NCI-H1436 treated with DMSO at 0.1 percent for 48 hours (cell line): ENCODE data around the gene KCNG1.

Experiments
- DNase-seq: peaks from one replicate; lab custom pipeline; 2025; lab: John Stamatoyannopoulos, UW

KCNG1 gene

DNA sequence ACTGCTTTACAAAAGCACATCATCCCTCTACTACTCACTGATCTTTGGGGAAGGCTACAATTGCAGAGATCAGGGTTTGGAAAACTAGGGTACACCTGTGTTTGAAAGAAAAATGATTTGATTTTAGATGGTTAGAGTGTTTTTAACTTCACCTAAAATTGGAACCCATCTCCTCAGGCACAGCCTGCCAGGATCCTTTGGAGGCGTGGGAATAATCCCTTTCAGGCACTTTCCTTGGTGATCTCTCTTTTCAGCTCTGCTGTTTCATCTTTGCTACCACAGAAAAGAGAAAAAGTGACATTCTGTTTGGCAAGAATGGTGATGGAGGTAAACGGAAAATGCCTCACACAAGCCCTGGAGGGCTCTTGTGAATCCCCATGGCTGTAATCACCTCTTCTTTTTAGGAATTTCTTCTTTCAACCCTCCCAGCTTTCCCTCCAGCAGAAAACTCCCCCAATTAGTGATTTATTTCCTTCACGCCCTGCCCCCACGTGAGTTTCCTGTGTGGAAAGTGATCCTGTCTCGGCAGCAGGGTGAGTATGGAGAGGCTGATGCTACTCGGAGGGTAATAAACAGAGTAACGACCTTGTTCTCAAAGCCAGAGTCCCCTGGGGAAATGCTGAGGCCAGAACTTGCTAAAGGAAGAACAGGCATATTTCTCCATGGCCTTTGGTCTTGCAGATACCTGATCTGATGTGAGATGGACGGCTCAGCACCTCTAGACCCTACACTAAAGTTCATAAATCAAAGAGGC lies 9.2 kb downstream of the KCNG1 start:
- DNase-seq = no peak

DNA sequence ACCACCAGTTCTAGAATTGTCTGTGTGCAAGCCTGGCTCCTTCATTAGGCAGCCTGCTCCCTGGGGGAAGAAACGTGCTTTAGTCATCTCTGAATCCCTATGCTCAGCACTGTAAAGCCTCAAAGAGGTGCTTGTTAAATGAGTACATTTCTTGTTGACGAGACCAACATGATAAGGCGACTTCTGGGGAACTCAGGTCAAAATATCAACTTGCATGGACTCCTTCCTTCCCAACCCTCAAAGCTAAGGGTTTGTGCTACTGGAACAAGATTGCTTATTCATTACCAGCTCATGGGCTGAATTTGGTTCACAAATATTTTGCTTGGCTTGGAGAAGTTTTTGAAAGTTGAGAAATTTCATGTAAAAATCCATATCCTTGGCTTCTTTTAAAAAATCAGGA lies 10.6 kb downstream of the KCNG1 start:
- no peak for DNase-seq

DNA sequence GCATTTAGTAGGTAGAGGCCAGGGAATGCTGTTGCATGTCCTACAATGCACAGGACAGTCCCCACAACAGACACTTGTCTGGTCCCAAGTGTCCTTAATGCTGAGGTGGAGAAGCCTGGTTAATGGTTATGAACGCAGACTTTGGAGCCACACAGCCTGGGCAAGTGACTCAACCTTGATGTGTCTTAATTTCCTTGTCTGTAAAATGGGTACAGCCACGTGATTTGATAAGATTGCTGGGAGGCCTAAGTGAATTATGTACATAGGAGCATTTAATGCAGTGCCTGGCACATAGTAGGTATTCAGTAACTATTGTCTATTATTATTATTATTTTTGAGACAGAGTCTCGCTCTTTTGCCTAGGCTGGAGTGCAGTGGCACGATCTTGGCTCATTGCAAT lies 11.4 kb downstream of the KCNG1 start:
- no peak for DNase-seq

DNA sequence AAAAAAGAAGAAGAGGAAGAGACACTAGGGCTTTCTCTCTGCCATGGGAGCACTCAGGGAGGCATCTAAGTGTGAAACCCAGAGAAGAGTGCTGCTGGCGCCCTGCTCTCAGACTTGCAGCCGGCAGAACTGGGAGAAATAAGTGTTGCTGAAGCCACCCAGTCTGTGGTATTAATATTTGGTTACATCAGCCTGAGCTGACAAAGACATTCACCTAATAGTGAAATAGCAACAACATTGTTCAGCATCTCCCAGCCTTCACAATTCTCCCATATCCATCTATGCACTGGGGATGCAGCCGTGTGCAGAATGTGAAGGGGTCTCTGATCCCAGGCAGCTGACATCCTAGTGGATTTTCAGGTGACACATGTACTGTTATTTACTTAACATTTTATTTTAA lies 12.0 kb downstream of the KCNG1 start:
- no peak for DNase-seq

DNA sequence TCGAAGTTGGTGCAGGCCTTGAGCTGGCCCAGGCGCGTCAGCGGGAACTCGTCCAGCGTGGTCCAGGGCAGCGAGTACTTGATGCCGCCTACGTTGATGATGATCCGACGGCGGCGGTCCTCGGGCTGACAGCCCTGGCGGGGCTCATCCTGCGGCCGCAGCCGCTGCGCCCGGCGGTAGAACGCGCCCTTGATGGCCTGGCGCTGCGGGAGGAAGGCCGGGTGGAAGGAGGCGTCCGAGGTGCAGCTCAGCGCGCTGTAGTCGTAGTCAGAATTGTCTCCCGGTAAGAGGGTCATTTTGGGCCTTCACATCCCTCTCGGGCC lies 12.9 kb downstream of the KCNG1 start:
- DNase-seq = no peak

DNA sequence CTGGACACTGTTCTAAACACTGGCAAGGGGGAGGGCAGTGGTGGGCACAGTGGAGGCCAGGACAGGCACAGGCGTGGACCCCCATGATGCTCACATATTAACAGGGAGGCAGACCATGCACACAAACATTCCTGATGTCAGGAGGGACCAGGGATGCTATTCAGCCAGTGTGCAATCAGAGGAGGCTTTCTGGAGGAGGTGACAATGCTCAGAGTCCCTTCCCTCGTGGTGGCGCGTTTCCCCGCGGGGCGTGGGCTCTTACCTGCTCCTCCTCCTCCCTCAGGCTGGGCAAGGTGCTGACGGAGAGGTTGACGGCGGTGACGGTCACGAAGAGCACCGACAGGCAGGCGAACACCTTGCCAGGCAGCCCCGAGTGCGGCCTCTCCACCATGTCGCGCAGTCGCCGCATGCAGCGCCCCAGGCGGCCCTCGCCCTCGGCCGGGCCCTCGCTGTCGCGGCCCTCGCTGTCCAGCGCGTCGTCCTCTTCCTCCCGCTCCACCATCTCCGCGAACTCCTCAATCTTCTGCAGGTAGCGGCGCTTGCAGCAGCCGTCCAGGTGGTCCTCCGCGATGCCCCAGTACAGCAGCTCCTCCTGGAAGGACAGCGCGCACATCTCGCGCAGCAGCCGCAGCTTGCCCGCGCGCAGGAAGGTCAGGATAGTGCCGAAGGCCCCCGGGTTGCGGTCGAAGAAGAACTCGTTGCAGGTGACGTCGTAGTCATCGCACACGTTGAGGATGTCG lies 13.4 kb downstream of the KCNG1 start:
- no peak for DNase-seq

DNA sequence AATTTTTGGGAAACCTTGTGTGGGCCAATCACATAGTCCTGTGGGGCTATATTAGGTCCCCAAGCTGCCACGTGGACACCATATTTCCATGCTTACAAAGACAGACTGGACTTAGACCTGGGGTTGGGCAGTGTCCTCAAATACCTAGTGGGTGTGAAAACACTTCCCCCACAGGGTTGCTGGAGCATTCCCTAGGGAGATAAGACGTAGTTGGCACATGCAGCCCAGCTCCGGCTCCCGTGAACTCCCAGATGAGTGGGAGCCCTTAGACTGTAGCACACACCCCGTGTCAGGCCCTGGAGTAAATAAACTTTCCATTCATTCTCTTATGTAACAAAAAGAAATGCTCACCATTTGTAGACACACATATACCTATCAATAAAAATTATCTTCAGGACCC lies 14.2 kb downstream of the KCNG1 start:
- DNase-seq = no peak

DNA sequence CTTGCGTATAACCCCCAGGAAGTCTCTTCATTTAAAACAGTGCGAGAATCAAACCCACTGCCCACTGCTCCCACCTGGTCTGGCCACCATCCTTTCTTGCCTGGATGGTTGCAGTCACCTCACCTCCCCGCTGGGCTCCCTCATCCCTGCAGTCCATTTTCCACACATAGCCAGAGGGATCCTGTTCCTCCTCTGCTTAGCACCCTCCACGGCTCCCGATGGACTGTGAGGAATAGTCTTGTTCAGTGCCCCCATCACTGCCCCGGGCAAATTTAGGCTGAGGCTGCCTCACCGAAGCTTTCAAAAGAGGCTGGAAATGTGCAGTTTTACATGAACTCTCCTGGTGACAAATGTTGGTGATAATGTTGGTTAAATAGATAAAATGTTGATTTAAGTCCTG lies 17.7 kb downstream of the KCNG1 start:
- no peak for DNase-seq

DNA sequence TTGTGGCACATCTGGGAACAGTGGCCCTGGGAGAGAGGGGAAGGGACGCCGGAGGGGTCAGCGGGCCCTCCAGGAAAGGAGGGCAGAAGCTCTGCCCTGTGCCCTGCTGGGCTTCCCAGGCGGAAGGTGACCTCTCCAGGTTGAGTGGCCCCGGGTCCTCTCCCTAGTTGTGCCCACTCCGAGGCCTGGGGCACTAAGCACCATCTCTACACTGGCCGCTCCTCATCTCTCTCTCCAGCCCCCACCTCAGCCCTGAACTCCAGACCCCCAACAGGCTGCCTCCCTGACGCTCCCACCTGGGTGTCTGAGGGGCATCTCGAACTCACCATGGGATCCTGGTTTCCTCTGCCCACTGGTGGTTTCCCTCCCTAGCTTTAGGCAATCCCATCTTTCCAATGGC lies 18.1 kb downstream of the KCNG1 start:
- DNase-seq = no peak

DNA sequence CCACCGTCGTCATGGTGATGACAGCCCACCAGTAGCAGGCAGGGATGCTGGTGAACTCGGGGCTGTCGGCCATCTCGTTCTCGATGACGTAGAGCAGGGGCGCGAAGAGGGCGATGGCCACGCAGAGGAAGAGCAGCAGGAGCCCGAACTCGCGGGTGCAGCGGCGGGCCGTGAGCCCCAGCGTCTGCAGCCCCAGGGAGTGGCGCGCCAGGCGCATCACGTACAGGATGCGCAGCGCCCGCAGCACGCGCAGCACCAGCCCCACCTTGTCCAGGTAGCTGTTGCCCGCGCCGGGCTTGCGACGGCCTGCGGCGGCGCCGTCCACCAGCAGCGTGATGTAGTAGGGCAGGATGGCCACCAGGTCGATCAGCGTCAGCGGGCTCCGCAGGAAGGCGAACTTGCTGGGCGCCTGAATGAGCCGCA lies 18.6 kb downstream of the KCNG1 start:
- DNase-seq = no peak

DNA sequence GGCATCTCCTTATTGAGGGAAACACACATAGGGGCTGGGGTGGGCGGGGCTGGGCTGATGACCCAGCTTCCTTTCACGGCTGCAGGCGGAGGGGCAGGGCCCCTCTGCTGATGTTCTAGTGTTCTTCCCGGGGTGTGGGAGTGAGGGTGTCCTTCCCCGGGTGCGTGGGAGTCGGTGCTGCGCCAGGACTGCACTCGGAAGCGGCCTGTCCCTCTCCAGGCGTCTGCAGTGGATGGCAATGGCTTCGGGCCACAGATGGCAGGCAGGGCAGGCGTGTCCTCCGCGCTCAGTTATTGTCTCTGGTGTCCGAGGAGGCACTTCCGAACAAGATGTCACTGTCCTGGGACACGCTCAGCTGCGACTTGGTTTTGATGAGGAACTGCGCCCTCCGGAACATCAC lies 19.2 kb downstream of the KCNG1 start:
- DNase-seq = no peak

DNA sequence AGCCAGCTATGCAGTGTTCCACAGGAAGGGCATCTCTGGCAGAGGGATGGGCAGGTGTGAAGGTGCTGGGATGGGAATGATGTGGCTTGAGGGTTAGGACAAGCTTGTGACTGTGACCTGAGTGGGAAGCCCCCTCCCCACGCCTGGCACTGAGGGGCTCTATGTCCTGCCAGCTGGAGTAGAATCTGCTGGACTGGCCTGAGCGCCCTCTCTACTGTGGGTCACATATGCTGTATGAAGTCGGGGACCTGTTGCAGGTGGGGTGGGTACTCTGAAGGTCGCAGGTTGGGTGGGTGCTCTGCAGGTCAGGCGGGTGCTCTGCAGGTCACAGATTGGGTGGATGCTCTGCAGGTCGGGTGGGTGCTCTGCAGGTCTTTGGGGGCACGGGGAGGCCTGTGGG lies 20.3 kb downstream of the KCNG1 start:
- no peak for DNase-seq

DNA sequence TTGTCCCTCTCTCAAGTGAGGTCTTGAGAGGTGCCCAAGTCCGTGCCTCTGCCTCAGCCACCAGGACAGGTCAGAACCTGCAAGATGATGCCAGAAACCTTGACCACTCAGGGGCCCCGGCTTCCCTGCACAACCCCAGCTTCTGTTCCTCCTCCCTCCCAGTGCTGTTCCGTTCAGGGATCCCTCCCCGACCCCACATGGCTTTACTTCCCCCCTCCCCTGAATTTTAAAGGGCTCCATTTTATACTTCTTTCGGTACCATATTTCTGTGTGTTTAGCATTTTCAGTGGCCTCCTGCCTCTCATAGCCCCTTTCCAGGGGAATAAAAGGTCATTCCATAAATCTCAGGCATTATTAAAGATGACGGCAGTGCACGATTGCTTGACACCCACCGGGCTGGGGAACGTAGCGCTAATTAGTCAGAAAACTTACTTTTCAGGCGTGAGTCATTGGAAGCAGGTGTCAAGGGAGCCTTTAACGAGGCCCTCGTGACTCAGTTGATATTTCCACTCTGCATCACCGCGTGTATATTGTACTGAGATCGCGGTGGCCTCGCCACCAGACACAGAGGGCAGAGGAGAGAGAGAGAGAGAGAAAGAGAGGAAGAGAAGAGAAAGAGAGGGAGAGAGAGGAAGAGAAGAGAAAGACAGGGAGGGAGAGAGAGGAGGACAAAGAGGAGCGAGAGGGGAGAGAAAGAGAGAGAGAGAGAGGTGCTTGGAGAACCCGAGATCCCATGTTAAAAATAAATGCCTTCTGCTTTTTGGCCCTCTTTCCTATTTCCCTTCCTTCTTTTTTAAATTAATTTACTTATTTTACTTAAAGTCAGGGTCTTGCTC lies 21.3 kb downstream of the KCNG1 start:
- no peak for DNase-seq

DNA sequence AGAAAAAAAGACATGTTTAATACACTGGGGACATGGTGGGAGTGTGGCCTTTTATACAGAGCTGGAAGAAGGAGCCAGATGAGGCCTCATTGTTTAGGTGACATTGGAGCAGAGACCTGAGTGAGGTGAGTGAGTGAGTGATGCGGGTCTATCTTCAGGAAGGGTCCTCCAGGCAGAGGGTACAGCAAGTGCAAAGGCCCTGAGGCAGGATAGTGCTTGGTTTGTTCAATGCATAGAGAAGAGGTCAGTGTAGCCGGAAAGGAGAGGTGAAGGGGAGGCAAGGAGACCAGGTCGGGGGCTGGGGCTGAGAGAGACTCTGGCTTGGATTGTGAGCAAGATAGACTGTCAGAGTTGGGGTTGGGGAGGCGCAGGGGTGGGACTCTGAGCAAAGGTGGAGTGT lies 23.6 kb downstream of the KCNG1 start:
- DNase-seq = no peak

DNA sequence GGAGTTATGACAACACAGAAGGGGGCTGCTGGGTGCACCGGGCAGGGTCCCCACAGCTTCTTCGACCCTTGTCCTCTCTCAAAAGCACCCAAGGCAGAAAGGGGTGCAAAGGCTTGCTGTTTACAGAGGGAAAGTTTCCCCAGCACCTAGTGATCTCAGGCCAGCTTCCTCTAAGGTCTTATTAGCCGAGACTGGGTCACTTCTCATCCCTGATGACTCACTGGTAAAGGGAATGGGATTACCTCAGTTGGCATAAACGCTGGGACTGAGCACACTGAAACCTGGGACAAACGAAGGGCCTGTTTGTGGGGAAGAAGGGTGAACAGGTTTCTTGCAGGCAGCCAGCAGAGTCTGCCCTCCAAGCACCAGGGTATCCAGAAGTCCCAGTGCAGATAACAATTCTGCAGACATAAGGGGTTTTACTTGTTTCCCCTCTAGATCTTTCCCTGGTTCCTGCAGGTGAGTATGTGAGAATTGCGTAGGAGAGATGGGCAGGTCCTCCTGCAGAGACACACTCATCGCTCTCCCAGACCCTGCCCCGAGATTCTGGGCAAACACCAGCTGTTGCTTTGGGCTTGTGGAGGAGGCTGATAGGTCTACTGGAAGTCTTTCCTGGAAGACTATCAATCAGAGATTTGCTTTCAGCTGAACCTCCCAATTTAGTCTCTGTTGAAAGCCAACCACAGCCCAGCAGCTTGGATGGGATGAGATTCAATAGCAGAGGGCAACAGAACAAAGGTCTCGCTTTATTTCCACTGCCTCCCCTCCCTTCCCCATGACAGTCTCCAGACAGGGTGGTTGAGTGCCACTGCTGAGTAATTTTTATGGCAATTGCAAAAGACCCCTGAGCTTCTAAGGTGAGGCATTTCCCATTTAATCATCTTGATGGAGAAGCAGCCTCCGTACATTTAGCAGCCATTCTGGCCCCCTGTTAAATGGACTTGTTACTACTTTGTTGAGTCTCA lies 25.7 kb downstream of the KCNG1 start:
- no peak for DNase-seq

DNA sequence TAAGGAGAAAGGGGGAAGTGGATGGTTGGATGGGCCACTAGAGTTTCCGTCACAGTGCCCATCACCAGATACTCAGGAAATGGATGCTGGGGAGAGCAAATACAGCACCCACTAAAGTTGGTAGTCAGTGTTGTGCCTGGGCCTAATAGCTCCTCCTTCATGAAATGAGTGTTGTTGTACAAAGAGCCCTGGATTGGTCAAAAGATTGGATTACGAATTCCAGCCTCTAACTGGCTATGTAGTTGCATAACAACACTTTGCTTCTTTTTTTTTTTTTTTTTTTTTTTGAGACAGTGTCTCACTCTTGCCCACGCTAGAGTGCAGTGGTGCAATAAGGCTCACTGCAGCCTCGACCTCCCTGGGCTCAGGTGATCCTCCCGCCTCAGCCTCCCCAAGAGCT lies 27.4 kb downstream of the KCNG1 start:
- DNase-seq = no peak

DNA sequence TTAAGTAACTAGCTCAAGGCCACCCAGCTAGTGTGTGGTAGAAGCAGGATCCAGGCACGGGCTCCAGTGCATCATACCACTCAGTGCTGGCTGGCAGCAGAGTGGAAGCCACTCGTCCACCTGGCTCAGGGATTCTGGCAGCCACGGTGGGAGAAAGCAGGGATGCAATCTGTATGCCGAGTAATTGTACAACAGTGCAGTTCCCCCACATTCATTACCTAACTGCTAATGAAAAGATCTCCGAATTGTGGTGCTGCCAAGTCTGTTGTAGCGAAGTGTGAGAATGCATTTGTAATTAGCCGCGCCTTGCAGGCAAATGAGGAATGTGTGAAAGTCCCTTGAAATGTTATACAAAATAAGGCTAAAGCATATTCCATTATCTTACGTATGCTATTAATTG lies 29.0 kb downstream of the KCNG1 start:
- DNase-seq = no peak

DNA sequence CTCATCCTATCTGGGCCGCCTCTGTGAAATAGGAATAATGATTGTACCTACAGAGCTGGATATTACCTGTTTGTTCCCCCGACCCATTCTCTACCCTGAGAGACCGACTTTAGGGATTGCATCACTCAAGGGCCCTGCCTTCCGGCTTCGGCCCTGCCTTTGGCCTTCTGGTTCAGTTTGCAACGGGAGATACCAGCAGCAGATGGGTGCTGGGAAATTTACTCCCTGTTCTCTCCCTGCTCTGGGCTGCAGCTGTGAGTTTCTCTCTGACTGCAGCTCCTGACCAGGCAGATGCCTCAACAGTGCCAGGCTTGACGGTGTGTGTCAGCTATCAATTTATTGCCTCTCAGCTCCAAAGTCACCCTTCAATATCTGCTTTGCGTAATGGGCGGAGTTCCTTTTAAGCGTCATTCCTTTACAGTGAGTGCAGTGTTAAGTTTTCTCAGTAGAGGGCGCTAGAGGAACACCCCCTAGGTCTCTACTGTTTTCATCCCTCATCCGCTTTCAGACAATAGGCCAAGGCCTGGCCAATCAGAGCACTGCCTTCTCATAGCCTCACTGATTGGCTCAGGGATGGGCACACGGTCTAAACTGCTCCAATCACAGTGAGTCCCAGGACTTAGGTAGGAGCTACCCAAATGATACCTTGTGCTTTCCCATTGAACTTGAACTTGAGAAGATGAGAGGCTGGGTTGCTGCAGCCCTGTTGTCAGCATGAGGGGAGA lies 30.0 kb downstream of the KCNG1 start:
- no peak for DNase-seq

DNA sequence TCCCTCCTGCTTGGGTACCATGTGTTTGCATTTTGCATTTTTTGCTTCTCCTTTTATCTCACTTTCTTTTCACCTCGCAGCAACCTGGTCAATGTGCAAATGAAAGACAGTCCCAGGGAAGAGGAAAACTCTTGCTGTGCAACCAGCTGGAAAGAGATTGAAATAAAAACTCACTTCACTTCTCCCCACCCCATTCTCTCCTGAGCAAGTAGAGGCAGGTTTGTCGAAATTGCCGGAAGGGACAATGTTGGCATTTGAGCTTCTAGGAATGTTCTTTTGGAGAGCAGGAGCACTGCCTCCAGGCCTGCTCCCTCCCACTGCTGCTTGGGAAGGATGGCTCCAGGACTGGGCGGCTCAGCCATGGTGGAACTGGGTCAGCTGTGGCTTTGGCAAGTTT lies 30.6 kb downstream of the KCNG1 start:
- no peak for DNase-seq

DNA sequence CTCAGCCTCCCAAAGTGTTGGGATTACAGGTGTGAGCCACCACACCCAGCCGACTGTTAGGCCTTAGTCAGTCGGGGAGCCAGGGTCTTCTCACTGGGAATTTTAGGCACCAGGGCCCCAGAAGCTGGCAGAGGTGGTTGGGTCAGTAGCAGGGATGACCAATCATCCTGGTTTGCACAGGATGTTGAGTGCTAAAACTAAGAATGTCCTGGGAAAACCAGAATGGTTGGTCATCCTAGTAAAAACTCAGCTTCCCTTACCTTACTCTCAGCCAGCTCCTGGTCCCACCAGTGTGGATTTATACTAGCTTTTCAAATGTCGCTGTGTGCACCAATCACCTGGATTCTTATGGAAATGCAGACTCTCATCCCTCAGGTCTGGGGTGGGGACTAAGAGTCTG lies 31.8 kb downstream of the KCNG1 start:
- DNase-seq = no peak

DNA sequence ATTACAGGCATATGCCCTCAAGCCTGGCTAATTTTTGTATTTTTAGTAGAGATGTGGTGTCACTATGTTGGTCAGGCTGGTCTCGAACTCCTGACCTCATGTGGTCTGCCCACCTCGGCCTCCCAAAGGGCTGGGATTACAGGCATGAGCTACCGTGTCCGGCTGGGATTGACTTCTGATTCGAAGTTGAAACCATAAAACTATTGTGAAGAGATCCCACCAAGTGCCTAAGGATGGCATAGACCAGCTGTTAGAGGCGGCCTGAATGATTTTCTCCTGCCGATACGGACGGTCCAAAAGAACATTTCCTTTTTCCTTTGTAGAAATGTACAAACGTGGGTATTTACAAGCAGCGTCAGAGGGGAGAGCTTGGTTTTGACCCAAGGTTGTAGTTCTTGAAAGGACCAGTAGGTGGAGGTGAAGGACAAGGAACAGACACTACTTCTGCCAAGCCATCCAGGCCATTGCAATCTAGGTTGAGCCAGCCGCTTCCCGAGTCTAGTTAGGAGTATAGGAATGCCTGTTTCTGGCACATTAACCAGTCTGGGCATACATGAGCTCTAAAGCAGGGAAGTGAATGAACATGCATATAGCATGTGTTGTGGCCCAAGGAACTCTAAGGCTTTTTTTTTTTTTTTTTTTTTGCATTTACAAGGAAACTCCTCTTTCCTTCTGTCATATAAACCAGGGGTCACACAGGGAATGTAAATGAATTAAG lies 35.3 kb downstream of the KCNG1 start:
- DNase-seq = peak; percentile 41
